Stimulated activated CD8-positive, alpha-beta memory T cell treated with anti-CD3 and anti-CD28 coated beads, Interleukin-2, amount 100 ng/mL, for 1 hour (primary cell): ENCODE results near the gene GLYAT.
"Not testable (repeated sequence)": the region's sequence is repeated elsewhere in the genome, so short reads cannot be mapped to it uniquely, and the experiment has no call there.

ENCODE experiments used
- DNase-seq, 2 donors: peaks; one replicate each; pipeline ENCODE4 v3.0.0-alpha.2; 2020; ENCODE audit warnings: low read depth in 2 of 2

GLYAT gene

GRCh38 chr11:58742981-58743880 lies 11.5 kb upstream of the GLYAT start:
- DNase-seq = no peak

DNA sequence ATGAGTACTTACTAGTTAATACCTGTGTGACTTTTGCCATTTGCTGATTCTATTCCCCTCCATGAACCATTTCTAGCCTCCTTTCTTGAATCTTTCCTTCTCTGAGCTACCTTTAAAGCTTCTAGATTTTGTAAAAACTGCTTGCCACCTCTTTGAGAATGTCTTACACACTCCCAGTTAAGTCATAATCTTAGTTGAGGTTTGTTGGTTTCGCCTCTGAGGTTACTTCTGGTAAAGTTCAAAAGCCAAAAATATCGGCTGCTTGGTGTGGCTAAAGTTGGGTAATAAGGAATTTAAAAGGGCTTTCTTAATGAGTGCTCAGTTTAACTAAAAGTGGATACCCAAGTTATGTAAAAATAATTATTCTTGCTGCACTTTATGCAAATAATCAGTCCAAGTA lies 10.4 kb upstream of the GLYAT start:
- no peak for DNase-seq

GRCh38 chr11:58741127-58741526 lies 9.4 kb upstream of the GLYAT start:
- no peak for DNase-seq

DNA sequence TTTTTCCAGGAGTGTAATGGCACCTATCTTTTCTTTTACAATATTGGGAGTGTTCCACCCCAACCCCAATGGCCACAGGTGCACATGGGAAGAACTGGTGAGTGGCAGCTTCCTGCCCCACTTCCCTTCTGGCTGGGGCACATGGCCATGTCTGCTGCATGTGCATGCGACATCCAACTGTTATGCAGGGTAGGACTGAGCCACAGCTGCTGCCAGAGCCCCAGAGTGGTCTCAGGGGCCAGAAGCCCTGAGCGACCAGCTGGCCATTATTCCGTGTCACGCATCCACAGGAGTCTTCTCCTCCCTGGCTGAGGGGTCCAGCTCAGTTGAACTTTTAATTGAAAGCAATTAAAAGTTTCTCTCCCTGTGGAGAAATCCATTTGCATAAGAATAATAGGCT lies 8.7 kb upstream of the GLYAT start:
- DNase-seq = no peak

DNA sequence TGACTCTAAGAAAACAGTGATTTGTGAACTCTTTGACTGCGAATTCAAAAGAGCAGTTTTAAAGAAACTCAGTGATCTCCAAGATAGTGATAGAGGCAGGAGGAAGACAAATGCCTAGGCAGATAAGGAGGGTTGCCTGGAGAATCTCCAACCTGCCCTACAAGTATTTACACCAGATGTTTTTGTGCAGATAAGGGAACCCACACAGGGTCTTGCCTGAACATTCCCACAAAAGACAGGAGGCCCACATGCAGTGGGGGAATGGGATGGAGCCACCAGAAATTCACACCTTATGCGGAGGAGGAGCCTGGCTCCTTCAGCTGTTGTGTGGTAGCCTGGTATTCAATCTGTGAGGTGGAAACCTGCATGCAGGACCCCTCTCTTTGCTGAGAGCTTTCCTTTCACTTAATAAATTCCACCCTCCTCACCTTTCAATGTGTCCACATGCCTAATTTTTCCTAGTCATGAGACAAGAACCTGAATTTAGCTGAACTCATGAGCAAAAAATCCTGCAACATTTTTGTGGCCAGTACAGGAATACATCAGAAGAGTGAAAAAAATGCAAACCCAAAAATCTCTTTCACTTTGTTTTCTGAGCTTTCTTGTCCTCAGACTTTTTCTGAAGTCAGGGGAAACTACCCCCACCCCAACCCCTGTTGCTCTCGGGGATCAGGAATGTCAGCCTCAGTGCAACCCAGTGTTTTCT lies 8.1 kb upstream of the GLYAT start:
- DNase-seq = no peak

DNA sequence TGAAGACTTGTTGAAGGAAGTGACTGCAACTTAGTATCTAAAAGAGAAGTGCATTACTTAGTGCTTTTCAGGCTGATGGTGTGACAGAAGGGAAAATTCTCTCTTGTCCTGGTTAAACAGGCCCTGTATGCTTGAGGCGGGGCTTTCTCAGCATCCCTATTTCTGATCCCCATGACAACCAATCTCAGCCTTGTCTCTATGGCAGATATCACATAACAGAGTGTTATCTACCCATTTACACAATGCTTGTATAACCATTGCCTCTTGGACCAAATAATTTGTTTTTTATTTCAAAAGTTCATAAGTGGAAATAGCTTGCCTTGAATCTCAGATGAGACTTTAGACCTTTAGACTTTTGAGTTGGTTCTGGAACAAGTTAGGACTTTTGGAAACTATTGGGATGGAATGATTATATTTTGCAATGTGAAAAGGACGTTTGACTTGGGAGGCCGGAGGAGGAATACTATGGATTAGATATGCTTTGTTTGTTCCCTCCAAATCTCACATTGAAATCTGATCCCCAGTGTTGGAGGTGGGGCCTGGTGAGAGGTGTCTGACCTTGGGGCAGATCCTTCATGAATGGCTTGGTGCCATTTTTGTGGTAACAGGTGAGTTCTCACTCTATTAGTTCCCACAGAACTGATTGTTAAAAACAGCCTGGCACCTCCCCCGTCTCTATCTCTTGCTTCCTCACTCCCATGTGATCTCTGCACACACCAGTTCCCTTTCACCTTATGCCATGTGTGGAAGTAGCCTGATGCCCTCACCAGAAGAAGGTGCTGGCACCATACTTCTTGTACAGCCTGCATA lies 3.1 kb upstream of the GLYAT start:
- DNase-seq = no peak

- DNase-seq = no peak
Observed at GRCh38 chr11:58730507-58731089, 1.1 kb downstream of the GLYAT start.

DNA sequence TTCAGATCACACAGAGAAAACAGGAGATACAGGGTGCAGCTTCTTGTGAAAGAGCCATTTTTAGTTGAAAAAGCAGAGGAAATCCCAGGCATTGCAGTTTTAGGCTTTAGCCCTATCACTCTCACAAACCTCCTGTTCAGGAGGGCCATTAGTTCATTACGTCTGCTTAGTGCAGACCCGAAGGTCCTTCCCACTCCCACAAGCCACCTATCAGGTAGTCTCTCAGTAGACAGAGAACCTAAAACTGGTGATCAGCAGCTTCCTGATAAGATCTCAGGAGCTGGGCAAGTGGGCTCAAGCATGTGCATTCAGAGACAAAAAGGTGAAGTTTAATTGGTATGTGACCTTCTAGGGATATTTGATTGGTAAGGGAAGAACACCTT lies 4.3 kb downstream of the GLYAT start:
- no peak for DNase-seq

GRCh38 chr11:58726737-58727414 lies 4.9 kb downstream of the GLYAT start:
- DNase-seq = no peak

GRCh38 chr11:58719406-58720117 lies 12.2 kb downstream of the GLYAT start:
- DNase-seq = no peak

DNA sequence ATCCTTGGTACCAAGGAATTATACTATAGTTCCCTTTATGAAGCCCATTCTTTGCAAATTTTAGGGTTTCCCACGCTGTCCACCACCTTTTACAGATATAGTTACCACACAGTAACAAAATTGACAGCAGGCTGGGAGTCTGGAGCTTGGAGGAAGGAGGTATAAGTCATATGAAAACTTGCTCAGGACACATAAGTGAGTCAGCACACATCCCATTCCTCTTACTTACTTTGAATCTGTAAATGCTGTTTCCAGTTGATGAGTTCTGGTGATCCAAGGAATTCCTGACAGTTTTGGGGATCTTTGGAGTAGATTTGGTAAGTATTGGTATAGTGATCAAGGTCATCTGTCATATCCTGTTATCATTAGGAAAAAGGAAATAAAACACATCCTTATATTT lies 19.2 kb downstream of the GLYAT start:
- DNase-seq = no peak

DNA sequence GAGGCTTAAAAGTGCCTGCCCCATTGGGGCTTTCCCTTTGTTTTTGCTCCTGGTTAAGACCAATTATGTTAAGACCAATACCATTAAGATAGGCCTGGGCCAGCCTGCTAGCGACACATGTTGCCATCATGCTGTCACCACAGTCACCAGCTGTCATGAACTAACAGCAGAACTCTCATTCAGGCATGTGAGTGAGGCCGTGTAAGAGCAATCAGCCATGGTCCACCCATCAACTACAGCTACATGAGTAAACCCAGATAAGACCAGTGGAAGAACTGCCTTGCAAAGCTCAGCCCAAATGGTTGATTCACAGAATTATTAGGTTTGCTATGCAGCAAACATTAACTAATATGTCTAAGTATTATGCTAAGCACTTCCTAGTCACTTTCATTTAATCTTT lies 19.9 kb downstream of the GLYAT start:
- no peak for DNase-seq

DNA sequence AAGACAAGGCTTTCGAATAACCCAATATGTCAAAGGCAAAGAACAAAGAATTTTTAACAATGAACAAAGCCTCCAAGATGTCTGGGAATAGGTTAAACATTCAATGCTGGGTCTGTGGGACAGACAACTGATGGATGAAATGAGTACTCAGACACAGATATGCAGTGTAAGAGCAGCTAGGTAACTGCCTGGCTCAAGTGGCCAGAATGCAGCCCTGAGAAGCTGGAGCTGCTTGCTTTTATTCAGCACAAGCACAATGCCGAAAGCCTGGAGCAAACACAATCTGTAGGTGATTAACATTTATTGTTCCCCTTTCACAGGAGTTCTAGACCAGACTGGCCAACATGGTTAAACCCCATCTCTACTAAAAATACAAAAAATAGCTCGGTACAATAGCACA lies 24.0 kb downstream of the GLYAT start:
- no peak for DNase-seq

- DNase-seq = not testable (repeated sequence)
Observed at GRCh38 chr11:58696825-58697224, 34.9 kb downstream of the GLYAT start.

DNA sequence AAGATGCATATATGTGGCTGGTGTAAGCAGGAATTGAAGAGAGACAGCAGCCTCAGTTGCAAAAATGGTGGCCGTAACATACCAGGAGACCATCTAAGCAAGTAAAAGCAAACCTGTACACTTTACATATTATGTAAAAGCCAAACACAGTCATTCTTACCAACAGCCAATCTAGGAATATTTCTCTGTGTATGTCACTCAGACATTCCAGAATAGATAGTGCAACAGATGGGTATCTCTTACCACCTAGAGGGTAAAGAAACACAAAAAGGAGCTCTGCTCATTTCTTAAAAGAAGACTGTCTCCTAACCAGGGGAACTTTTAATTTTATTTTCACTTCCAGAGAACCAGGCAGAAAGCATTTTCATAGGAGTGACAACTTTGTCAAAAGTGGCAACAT lies 38.7 kb downstream of the GLYAT start:
- no peak for DNase-seq

GRCh38 chr11:58691675-58692074 lies 40.1 kb downstream of the GLYAT start:
- no peak for DNase-seq

- DNase-seq = no peak
Observed at GRCh38 chr11:58688789-58689503, 42.8 kb downstream of the GLYAT start.

DNA sequence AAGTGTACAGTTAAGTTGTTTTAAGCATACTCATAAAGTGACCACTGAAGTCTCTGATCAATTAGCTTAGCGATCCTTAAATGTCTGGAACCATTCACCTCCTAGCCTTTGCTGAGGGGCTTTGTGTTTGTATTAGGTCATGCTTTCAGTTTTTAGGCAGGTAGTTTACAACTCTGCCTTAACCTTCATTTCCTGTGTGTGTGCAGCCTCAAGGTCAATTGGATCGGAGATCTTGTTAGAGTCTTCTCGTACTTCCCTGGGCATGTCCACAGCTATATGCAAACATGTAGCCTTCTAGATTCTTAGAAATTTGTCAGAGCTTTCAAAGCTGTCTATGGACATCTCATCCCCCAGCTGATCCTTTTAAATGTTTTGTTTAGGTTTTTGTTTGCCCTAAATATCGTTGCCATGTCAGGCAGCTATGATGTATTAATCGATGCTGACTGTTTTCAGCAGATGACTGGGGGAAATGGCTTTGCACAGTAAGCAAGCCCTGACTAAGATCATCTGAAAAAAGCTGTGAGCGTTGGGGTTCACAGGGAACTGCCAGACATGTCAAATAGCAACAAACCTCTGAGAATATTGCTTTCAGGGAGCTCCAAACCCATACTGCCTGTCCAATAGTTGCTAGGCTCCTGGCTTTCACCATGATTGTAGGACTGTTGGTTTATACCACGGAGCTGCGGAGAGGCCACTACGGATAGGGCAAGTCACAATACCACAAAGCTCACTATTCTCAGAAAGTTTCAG lies 45.6 kb downstream of the GLYAT start:
- no peak for DNase-seq

DNA sequence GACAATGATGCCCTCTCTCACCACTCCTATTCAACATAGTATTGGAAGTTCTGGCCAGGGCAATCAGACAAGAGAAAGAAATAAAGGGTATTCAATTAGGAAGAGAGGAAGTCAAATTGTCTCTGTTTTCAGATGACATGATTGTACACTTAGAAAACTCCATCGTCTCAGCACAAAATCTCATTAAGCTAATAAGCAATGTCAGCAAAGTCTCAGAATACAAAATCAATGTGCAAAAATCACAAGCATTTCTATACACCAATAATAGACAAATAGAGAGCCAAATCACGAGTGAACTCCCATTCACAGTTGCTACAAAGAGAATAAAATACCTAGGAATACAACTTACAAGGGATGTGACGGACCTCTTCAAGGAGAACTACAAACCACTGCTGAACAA lies 49.1 kb downstream of the GLYAT start:
- DNase-seq = not testable (repeated sequence)
